ENCODE data around the gene MOXD1. TPM values are rescaled to one million over a fixed set of nuclear protein-coding genes. Genes with fewer than 3 reads are reported as not detected.
A peak's percentile ranks its signal among the peaks of the same experiment; 100 is the strongest.

The MOXD1 gene
- polyA plus RNA-seq, 1 of the 3 experiments (the other 2 are of a cell fraction), result 252 TPM

DNA sequence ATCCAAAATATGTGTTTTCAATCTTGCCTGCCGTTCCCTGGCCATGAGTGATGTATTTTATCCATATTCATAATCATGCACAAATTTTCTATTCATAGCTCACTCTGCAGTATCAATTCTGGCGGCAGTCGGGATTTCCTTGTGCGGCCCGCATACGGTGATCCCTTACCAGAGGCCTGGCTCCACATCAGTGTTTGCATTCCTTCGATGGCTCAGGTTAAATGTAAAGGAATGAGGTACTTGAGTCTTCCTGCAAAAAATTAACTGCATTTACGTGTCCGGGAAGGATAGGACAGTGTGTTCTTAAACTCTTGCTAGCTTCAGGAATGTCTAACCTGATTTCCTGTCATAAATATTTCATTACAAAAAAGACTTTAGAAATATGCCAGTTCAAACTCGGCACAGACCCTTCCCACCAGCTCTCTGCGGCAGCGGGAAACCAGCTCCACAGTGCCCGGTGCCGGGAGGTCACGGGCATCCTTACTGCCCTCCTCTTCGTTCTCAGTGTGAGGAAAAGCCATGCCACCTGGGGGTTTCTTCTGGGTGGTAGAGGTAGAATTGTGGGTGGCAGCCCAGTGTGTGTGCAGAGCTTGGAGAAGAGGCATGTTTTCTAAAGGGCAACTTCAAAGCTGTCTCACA lies 154.5 kb downstream of the MOXD1 start:
- Histone ChIP-seq H3K9me3 (no peaks in the 10 kb centered on the region), H3K36me3 (replicated peaks in 1 of 2; ENCODE audit: control insufficient read depth in 1 of 2, insufficient read depth in 2 of 2, low read length in 1 of 2) (no peaks in the 10 kb centered on the region), H3K9me2 (no peaks in the 10 kb centered on the region), H3K27ac (ENCODE audit: low read depth in 2 of 2, low read length in 1 of 2) (no peak overlapping the region; a peak in 1 of 4 replicates), H3K4me2 (0 out of 2 replicates have a peak overlapping the region, but pooled peaks have one; percentile 5), H3K27me3 (ENCODE audit: insufficient read depth) (no peaks in the 10 kb centered on the region), H4K20me1 (ENCODE audit: insufficient read depth) (no peaks in the 10 kb centered on the region), H3K79me2 (ENCODE audit: insufficient read depth) (no peaks in the 10 kb centered on the region), H3F3A (replicated peaks; ENCODE audit: insufficient read depth) (no peaks in the 10 kb centered on the region), H3K9ac (no peak overlapping the region), H3K4me1 (ENCODE audit: control insufficient read depth in 1 of 2, insufficient read depth in 2 of 2, low read depth in 1 of 2, low read length in 1 of 2) (no peaks in the 10 kb centered on the region), H3K4me3 (ENCODE audit: low read depth in 2 of 2, low read length in 1 of 2) (no peak overlapping the region), H2AFZ (ENCODE audit: low read depth) (peak overlapping the region; percentile 75; the same call in 1 of the 2 replicates)
- 24% methylated on average over 16 of the region's 16 CpGs for WGBS (ENCODE audit: low lambda C conversion rate)
- POLR2A ChIA-PET, result no interaction called here
- DNase-seq, result no peak
- TF ChIP-seq, protein P1, sequence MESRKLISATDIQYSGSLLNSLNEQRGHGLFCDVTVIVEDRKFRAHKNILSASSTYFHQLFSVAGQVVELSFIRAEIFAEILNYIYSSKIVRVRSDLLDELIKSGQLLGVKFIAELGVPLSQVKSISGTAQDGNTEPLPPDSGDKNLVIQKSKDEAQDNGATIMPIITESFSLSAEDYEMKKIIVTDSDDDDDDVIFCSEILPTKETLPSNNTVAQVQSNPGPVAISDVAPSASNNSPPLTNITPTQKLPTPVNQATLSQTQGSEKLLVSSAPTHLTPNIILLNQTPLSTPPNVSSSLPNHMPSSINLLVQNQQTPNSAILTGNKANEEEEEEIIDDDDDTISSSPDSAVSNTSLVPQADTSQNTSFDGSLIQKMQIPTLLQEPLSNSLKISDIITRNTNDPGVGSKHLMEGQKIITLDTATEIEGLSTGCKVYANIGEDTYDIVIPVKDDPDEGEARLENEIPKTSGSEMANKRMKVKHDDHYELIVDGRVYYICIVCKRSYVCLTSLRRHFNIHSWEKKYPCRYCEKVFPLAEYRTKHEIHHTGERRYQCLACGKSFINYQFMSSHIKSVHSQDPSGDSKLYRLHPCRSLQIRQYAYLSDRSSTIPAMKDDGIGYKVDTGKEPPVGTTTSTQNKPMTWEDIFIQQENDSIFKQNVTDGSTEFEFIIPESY (IDR thresholded peaks at IDR 0.05; ENCODE audit: borderline replicate concordance, low read depth), result no peak
- CTCF ChIA-PET, result interaction anchor here (1.3 kb wide), 1 partner anchor 322 kb away, joined by 3 read pairs; no protein-coding TSS in a partner anchor

DNA sequence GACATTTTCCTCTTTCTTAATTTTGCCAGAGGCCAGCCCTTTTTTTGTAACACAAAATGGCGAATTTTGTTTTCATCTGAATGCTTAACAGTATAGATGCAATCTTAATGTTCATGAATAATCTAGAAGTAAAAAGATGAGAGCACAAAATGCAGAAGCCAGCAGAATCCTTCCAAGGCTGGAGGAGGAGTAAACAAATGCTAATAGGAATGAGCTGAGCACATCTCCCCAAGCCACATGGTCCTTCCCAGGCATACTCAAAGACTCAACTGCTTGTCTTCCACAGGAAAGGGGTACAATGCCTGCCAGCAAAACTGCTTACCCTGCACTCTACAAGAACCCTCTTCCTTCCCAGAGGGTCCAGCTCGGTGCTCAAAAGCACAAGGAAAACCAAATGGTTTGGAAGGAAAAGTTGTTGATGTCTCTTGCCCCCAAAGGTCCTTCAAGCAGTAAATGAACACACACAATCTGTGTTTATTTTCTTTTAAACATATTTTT lies 155.1 kb downstream of the MOXD1 start:
- Histone ChIP-seq H2AFZ (ENCODE audit: low read depth) (no peak overlapping the region; the same call in 1 of the 2 replicates), H4K20me1 (ENCODE audit: insufficient read depth) (no peaks in the 10 kb centered on the region), H3K9me3 (no peaks in the 10 kb centered on the region), H3F3A (replicated peaks; ENCODE audit: insufficient read depth) (no peaks in the 10 kb centered on the region), H3K36me3 (replicated peaks in 1 of 2; ENCODE audit: control insufficient read depth in 1 of 2, insufficient read depth in 2 of 2, low read length in 1 of 2) (no peaks in the 10 kb centered on the region), H3K4me3 (ENCODE audit: low read depth in 2 of 2, low read length in 1 of 2) (no peak overlapping the region), H3K79me2 (ENCODE audit: insufficient read depth) (no peaks in the 10 kb centered on the region), H3K4me2 (no peak overlapping the region), H3K27ac (ENCODE audit: low read depth in 2 of 2, low read length in 1 of 2) (no peak overlapping the region), H3K4me1 (ENCODE audit: control insufficient read depth in 1 of 2, insufficient read depth in 2 of 2, low read depth in 1 of 2, low read length in 1 of 2) (no peaks in the 10 kb centered on the region), H3K9me2 (no peaks in the 10 kb centered on the region), H3K9ac (no peak overlapping the region), H3K27me3 (ENCODE audit: insufficient read depth) (no peaks in the 10 kb centered on the region)
- ChIA-PET CTCF (interaction anchor here (1.3 kb wide), 1 partner anchor 322 kb away, joined by 3 read pairs; no protein-coding TSS in a partner anchor), POLR2A (no interaction called here)
- TF ChIP-seq, protein P2, sequence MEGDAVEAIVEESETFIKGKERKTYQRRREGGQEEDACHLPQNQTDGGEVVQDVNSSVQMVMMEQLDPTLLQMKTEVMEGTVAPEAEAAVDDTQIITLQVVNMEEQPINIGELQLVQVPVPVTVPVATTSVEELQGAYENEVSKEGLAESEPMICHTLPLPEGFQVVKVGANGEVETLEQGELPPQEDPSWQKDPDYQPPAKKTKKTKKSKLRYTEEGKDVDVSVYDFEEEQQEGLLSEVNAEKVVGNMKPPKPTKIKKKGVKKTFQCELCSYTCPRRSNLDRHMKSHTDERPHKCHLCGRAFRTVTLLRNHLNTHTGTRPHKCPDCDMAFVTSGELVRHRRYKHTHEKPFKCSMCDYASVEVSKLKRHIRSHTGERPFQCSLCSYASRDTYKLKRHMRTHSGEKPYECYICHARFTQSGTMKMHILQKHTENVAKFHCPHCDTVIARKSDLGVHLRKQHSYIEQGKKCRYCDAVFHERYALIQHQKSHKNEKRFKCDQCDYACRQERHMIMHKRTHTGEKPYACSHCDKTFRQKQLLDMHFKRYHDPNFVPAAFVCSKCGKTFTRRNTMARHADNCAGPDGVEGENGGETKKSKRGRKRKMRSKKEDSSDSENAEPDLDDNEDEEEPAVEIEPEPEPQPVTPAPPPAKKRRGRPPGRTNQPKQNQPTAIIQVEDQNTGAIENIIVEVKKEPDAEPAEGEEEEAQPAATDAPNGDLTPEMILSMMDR (IDR thresholded peaks at IDR 0.05), result no peak
- TF ChIP-seq POLR2AphosphoS5 (IDR thresholded peaks at IDR 0.05; ENCODE audit: low read depth, low read length), result no peak
- TF ChIP-seq, protein P3, sequence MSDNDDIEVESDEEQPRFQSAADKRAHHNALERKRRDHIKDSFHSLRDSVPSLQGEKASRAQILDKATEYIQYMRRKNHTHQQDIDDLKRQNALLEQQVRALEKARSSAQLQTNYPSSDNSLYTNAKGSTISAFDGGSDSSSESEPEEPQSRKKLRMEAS (IDR thresholded peaks at IDR 0.05; ENCODE audit: low read depth), result no peak
- TF ChIP-seq SMC3 (IDR thresholded peaks at IDR 0.05; ENCODE audit: low read depth, low read length), result no peak
- DNase-seq, result no peak
- 12% methylated on average over 2 of the region's 2 CpGs for WGBS (ENCODE audit: low lambda C conversion rate)

Other genes starting within 250 kb of the MOXD1 start
- gene STX7, start 111.6 kb upstream of the MOXD1 start, polyA plus RNA-seq (2012; rRNA removed), result 12.8 and 16.0 TPM in 2 replicates
- gene TAAR9, start 136.8 kb upstream of the MOXD1 start, polyA plus RNA-seq (2012; rRNA removed), result not detected in 2 replicates
- not detected in 2 replicates for gene TAAR8, start 151.2 kb upstream of the MOXD1 start, polyA plus RNA-seq (2012; rRNA removed)
- gene TAAR6, start 168.8 kb upstream of the MOXD1 start, polyA plus RNA-seq (2012; rRNA removed), result not detected in 2 replicates
- not detected in 2 replicates for gene TAAR5, start 188.3 kb upstream of the MOXD1 start, polyA plus RNA-seq (2012; rRNA removed)
- not detected in 2 replicates for gene TAAR2, start 222.8 kb upstream of the MOXD1 start, polyA plus RNA-seq (2012; rRNA removed)

Data from SK-N-SH (cell line).